ENCODE data around the gene CHIA.

CHIA gene

DNA sequence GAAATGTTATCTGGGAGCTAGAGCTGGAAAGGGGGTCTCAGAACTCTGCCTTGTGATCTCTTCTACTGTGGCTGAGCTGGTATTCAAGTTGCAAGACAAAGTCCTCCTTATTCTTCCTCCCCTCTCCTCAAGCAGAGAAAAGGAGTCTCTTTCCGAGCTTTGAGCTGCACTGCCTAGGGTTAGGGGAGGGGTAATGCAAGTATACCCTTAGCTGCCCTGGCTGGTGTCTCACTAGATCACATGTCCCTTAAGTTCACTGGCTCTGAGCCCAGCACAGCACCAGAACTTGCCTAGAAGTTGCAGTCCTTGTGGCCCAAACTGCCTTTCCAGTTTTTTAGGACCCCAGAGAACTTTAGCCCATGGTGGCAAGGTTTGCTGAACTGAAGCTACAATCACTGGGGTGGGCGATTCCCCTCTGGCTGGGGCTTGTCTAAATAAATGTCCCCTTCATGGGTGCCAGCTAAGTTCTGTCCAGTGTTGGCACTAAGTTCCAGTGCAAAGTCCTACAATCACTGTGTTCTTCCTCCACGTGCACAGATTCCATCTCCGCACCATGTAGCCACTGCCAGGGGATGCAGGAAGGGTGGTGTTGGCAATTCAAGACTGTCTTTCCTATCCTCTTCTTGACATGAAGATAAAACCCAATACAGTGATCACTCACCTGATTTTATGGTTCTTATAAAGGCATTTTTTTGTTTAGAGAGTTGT is 22.7 kb upstream of the CHIA start:
- H3K9me3 ChIP-seq (ENCODE audit: insufficient read depth, low read length, severe bottlenecking), result no peaks in the 10 kb centered on the region
- H2AFZ ChIP-seq (ENCODE audit: low read depth, low read length), result no peak overlapping the region
- TF ChIP-seq, protein P1, sequence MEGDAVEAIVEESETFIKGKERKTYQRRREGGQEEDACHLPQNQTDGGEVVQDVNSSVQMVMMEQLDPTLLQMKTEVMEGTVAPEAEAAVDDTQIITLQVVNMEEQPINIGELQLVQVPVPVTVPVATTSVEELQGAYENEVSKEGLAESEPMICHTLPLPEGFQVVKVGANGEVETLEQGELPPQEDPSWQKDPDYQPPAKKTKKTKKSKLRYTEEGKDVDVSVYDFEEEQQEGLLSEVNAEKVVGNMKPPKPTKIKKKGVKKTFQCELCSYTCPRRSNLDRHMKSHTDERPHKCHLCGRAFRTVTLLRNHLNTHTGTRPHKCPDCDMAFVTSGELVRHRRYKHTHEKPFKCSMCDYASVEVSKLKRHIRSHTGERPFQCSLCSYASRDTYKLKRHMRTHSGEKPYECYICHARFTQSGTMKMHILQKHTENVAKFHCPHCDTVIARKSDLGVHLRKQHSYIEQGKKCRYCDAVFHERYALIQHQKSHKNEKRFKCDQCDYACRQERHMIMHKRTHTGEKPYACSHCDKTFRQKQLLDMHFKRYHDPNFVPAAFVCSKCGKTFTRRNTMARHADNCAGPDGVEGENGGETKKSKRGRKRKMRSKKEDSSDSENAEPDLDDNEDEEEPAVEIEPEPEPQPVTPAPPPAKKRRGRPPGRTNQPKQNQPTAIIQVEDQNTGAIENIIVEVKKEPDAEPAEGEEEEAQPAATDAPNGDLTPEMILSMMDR (IDR thresholded peaks at IDR 0.05; ENCODE audit: borderline replicate concordance, extremely low read depth, low read length, poor library complexity, severe bottlenecking), result no peak
- no peak for TF ChIP-seq EZH2 (IDR thresholded peaks at IDR 0.05; ENCODE audit: borderline replicate concordance, low read depth, low read length, severe bottlenecking)
- no peak overlapping the region for H3K9ac ChIP-seq (ENCODE audit: low read depth, low read length)
- ATAC-seq (ENCODE audit: insufficient read depth, low read depth) (no peak), DNase-seq (no peak)
- H3K4me3 ChIP-seq (ENCODE audit: low read depth in 1 of 2, low read length in 2 of 2), result no peak overlapping the region
- H3K36me3 ChIP-seq (ENCODE audit: insufficient read depth, low read length), result no peaks in the 10 kb centered on the region
- H3K79me2 ChIP-seq (ENCODE audit: insufficient read depth, low read length), result no peaks in the 10 kb centered on the region
- no peak overlapping the region for H3K27ac ChIP-seq (ENCODE audit: low read length)
- H3K4me1 ChIP-seq (ENCODE audit: insufficient read depth, low read length), result no peaks in the 10 kb centered on the region
- no peaks in the 10 kb centered on the region for H3K27me3 ChIP-seq (ENCODE audit: insufficient read depth, low read length, poor library complexity)
- no peaks in the 10 kb centered on the region for H4K20me1 ChIP-seq (ENCODE audit: insufficient read depth, low read length)
- no peak overlapping the region for H3K4me2 ChIP-seq (ENCODE audit: insufficient read depth, low read length)

DNA sequence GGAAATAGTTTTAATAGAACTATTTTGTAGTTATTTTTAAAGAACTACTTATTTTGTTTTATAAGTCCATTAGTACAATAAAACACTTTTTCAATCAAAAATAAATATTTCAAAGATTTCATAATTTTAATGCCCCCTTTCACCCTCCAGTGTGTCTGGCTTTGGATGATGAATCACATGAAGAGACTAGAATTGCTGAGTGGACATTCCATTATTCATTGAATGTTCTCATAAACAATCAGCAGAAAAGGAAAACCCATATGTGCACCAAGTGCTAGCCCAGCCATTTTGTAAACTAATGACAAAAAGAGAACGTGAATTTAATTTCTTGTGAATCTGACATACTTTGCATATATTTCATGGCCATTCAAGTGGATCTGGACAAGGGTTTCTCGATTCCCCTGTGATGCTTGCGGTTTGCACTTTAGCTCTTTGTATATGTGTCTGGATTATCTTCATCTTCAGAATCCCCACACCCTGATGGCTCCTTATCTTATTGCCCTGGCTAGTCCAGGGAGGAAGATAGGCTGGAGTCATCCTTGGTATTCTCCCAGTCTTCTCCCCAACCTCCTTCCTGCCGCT is 20.7 kb upstream of the CHIA start:
- Histone ChIP-seq H3K4me1 (ENCODE audit: insufficient read depth, low read length) (no peaks in the 10 kb centered on the region), H3K4me3 (ENCODE audit: low read depth in 1 of 2, low read length in 2 of 2) (no peak overlapping the region), H3K27ac (ENCODE audit: low read length) (no peak overlapping the region), H3K36me3 (ENCODE audit: insufficient read depth, low read length) (no peaks in the 10 kb centered on the region), H3K27me3 (ENCODE audit: insufficient read depth, low read length, poor library complexity) (no peaks in the 10 kb centered on the region), H3K9me3 (ENCODE audit: insufficient read depth, low read length, severe bottlenecking) (no peaks in the 10 kb centered on the region), H3K9ac (ENCODE audit: low read depth, low read length) (no peak overlapping the region), H3K4me2 (ENCODE audit: insufficient read depth, low read length) (no peak overlapping the region), H3K79me2 (ENCODE audit: insufficient read depth, low read length) (no peaks in the 10 kb centered on the region), H2AFZ (ENCODE audit: low read depth, low read length) (no peak overlapping the region), H4K20me1 (ENCODE audit: insufficient read depth, low read length) (no peaks in the 10 kb centered on the region)
- DNase-seq, result no peak
- no peak for ATAC-seq (ENCODE audit: insufficient read depth, low read depth)
- TF ChIP-seq EZH2 (IDR thresholded peaks at IDR 0.05; ENCODE audit: borderline replicate concordance, low read depth, low read length, severe bottlenecking), result no peak

DNA sequence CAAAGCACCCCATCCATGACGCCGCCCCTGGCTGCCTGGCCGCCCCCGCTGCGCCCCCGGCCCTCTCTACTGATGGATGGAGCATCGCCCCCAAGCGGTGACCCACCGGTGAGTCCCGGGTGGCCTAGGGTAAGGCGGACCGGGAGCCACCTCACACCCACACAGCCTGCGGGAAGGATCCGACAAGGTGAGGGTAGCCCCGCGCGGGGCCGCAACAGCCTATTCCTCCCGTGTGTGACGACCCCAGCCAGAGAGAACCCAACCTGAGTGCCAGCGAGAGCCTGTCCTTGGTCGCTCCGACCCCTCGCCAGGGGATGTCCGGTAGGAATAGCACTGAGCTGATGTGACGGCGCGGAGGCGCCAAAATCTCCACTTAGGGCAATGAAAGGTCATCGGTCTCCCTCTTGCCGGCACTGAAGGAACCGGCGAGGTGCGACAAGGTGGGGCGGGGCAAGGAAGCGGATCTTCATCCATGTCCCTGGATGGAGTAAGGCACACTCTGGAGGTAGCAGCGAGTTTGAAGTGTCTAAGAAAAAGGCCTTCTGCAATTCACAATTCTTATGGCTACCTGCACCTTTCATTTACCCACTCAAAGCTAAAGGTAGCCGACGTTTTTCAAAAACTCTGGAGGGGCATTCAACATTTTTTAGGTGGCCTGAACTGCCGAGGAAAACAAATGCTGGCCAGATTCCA is 19.7 kb upstream of the CHIA start:
- ATAC-seq (ENCODE audit: insufficient read depth, low read depth) (no peak), DNase-seq (no peak)
- Histone ChIP-seq H3K27me3 (ENCODE audit: insufficient read depth, low read length, poor library complexity) (no peaks in the 10 kb centered on the region), H3K79me2 (ENCODE audit: insufficient read depth, low read length) (no peaks in the 10 kb centered on the region), H3K27ac (ENCODE audit: low read length) (no peak overlapping the region), H3K9me3 (ENCODE audit: insufficient read depth, low read length, severe bottlenecking) (no peaks in the 10 kb centered on the region), H4K20me1 (ENCODE audit: insufficient read depth, low read length) (no peaks in the 10 kb centered on the region), H3K4me2 (ENCODE audit: insufficient read depth, low read length) (no peak overlapping the region), H3K4me3 (ENCODE audit: low read depth in 1 of 2, low read length in 2 of 2) (no peak overlapping the region), H3K36me3 (ENCODE audit: insufficient read depth, low read length) (no peaks in the 10 kb centered on the region), H2AFZ (ENCODE audit: low read depth, low read length) (no peak overlapping the region), H3K4me1 (ENCODE audit: insufficient read depth, low read length) (no peaks in the 10 kb centered on the region), H3K9ac (ENCODE audit: low read depth, low read length) (no peak overlapping the region)
- TF ChIP-seq, protein P1 (IDR thresholded peaks at IDR 0.05; ENCODE audit: borderline replicate concordance, extremely low read depth, low read length, poor library complexity, severe bottlenecking), result no peak
- TF ChIP-seq EZH2 (IDR thresholded peaks at IDR 0.05; ENCODE audit: borderline replicate concordance, low read depth, low read length, severe bottlenecking), result no peak

DNA sequence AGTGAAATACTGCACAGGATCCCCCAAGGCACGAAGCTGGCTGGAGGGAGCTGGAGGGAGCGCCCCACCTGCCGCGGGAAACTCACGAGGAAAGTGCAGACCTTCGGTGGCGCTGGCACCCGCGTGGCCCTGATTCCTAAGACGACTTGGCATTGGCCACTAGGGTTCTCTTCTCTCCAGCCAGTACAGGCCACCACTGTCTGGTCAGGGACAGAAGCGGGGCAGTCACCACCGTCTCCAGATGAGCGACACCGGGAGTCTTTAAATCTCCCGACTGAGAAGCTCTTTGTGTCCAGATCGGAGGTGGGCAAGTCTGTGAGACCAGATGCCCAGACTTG is 19.2 kb upstream of the CHIA start:
- no peaks in the 10 kb centered on the region for H3K79me2 ChIP-seq (ENCODE audit: insufficient read depth, low read length)
- H3K27me3 ChIP-seq (ENCODE audit: insufficient read depth, low read length, poor library complexity), result no peaks in the 10 kb centered on the region
- H4K20me1 ChIP-seq (ENCODE audit: insufficient read depth, low read length), result no peaks in the 10 kb centered on the region
- no peak overlapping the region for H3K4me2 ChIP-seq (ENCODE audit: insufficient read depth, low read length)
- no peak overlapping the region for H3K27ac ChIP-seq (ENCODE audit: low read length)
- peaks cover 3% of the 10 kb centered on the region for H3K9me3 ChIP-seq (ENCODE audit: insufficient read depth, low read length, severe bottlenecking)
- no peak overlapping the region for H3K9ac ChIP-seq (ENCODE audit: low read depth, low read length)
- H3K36me3 ChIP-seq (ENCODE audit: insufficient read depth, low read length), result no peaks in the 10 kb centered on the region
- TF ChIP-seq EZH2 (IDR thresholded peaks at IDR 0.05; ENCODE audit: borderline replicate concordance, low read depth, low read length, severe bottlenecking), result no peak
- H2AFZ ChIP-seq (ENCODE audit: low read depth, low read length), result no peak overlapping the region
- no peaks in the 10 kb centered on the region for H3K4me1 ChIP-seq (ENCODE audit: insufficient read depth, low read length)
- no peak for DNase-seq
- ATAC-seq (ENCODE audit: insufficient read depth, low read depth), result no peak
- H3K4me3 ChIP-seq (ENCODE audit: low read depth in 1 of 2, low read length in 2 of 2), result no peak overlapping the region
